SJSA1 (cell line): ENCODE measurements around the gene C4B. TPM values are rescaled to one million over a fixed set of nuclear protein-coding genes. Genes with fewer than 3 reads are reported as not detected.

Experiments
- DNase-seq, 2 experiments: peaks; one replicate each; pipeline ENCODE4 v3.0.0-alpha.2; 2015 to 2020; ENCODE audit warnings: low spot score in 2 of 2, low read depth in 1 of 2
- H3K27ac ChIP-seq: fragments of 250-450 bp; sonication (Bioruptor Pico); 2 replicates; pipeline ENCODE4 v1.5.1; 2020; ENCODE audit warnings: mild to moderate bottlenecking, moderate library complexity
- H3K27me3 ChIP-seq: fragments of 250-450 bp; sonication (Bioruptor Pico); replicated peaks from 2 replicates; pipeline ENCODE4 v1.5.1; 2020; ENCODE audit warnings: mild to moderate bottlenecking, moderate library complexity
- H3K36me3 ChIP-seq: fragments of 250-450 bp; sonication (Bioruptor Pico); 2 replicates; pipeline ENCODE4 v1.5.1; 2020; ENCODE audit warnings: mild to moderate bottlenecking
- H3K4me1 ChIP-seq: fragments of 250-450 bp; sonication (Bioruptor Pico); replicated peaks from 2 replicates; pipeline ENCODE4 v1.6.1; 2021; ENCODE audit warnings: mild to moderate bottlenecking
- H3K4me3 ChIP-seq: fragments of 250-450 bp; sonication (Bioruptor Pico); 2 replicates; pipeline ENCODE4 v1.5.1; 2020; ENCODE audit warnings: mild to moderate bottlenecking
- H3K9me3 ChIP-seq: fragments of 250-450 bp; sonication (Bioruptor Pico); replicated peaks from 2 replicates; pipeline ENCODE4 v1.5.1; 2020; ENCODE audit warnings: mild to moderate bottlenecking
- total RNA-seq: library from RNA; depleted of rRNA; stranded (reverse); fragments of >200 nt; shearing (Covaris generic); gene quantifications from 2 replicates; pipeline ENCODE4 v1.2.3, GENCODE V29; 2014; rRNA removed

C4B gene
- total RNA-seq, 1 experiment from 2014 or later, result 1.5 TPM

- no peaks in the 10 kb centered on the region for H3K9me3 ChIP-seq
- peak; percentile 88 to 98 for DNase-seq
- no peak overlapping the region for H3K4me3 ChIP-seq
- H3K27me3 ChIP-seq, result no peaks in the 10 kb centered on the region
- H3K36me3 ChIP-seq, result no peaks in the 10 kb centered on the region
- H3K4me1 ChIP-seq, result peaks cover 68% of the 10 kb centered on the region
- peak overlapping the region; percentile 66 for H3K27ac ChIP-seq
These were observed 66.8 kb downstream of the C4B start for GRCh38 chr6:32081168-32081990.

GRCh38 chr6:32082478-32082877 is 67.9 kb downstream of the C4B start:
- no peak overlapping the region for H3K4me3 ChIP-seq
- no peaks in the 10 kb centered on the region for H3K36me3 ChIP-seq
- no peak for DNase-seq
- H3K27me3 ChIP-seq, result no peaks in the 10 kb centered on the region
- no peaks in the 10 kb centered on the region for H3K9me3 ChIP-seq
- H3K4me1 ChIP-seq, result peaks cover 70% of the 10 kb centered on the region
- H3K27ac ChIP-seq, result peak overlapping the region; percentile 66

- H3K27ac ChIP-seq, result peak overlapping the region; percentile 66
- no peaks in the 10 kb centered on the region for H3K9me3 ChIP-seq
- peak; percentile 73 to 91 for DNase-seq
- H3K27me3 ChIP-seq, result 0 out of 2 replicates have a peak, but pooled peaks cover under 1% of the 10 kb centered on the region
- no peak overlapping the region for H3K4me3 ChIP-seq
- no peaks in the 10 kb centered on the region for H3K36me3 ChIP-seq
- H3K4me1 ChIP-seq, result peaks cover 70% of the 10 kb centered on the region
These were observed 68.3 kb downstream of the C4B start for GRCh38 chr6:32082935-32083334.

GRCh38 chr6:32083812-32084768 is 69.5 kb downstream of the C4B start:
- no peaks in the 10 kb centered on the region for H3K36me3 ChIP-seq
- DNase-seq, result no peak
- H3K4me1 ChIP-seq, result peaks cover 64% of the 10 kb centered on the region
- H3K4me3 ChIP-seq, result no peak overlapping the region
- H3K27ac ChIP-seq, result no peak overlapping the region
- peaks cover 11% of the 10 kb centered on the region for H3K27me3 ChIP-seq
- no peaks in the 10 kb centered on the region for H3K9me3 ChIP-seq

GRCh38 chr6:32084780-32085179 is 70.2 kb downstream of the C4B start:
- H3K27ac ChIP-seq, result no peak overlapping the region
- peaks cover 57% of the 10 kb centered on the region for H3K4me1 ChIP-seq
- peaks cover 17% of the 10 kb centered on the region for H3K27me3 ChIP-seq
- H3K9me3 ChIP-seq, result 0 out of 2 replicates have a peak, but pooled peaks cover 3% of the 10 kb centered on the region
- H3K36me3 ChIP-seq, result no peaks in the 10 kb centered on the region
- no peak overlapping the region for H3K4me3 ChIP-seq
- DNase-seq, result no peak

Other genes with a start within 250 kb of the C4B start
- not detected in 2 replicates for gene VWA7, start 237.5 kb upstream of the C4B start, total RNA-seq
- 23.1 and 39.5 TPM in 2 replicates for gene VARS1, start 219.0 kb upstream of the C4B start, total RNA-seq
- 72.6 and 89.4 TPM in 2 replicates for gene LSM2, start 207.8 kb upstream of the C4B start, total RNA-seq
- gene HSPA1L, start 199.5 kb upstream of the C4B start, total RNA-seq, result 0.78 and 0.87 TPM in 2 replicates
- 211 and 214 TPM in 2 replicates for gene HSPA1A, start 199.3 kb upstream of the C4B start, total RNA-seq
- 218 and 257 TPM in 2 replicates for gene HSPA1B, start 187.1 kb upstream of the C4B start, total RNA-seq
- 38.1 and 38.6 TPM in 2 replicates for gene NEU1, start 152.0 kb upstream of the C4B start, total RNA-seq
- gene SLC44A4, start 135.8 kb upstream of the C4B start, total RNA-seq, result not detected in 2 replicates
- gene EHMT2, start 117.1 kb upstream of the C4B start, total RNA-seq, result 33.8 and 40.4 TPM in 2 replicates
- gene ZBTB12, start 112.7 kb upstream of the C4B start, total RNA-seq, result 0.53 and 2.0 TPM in 2 replicates
- gene C2, start 87.1 kb upstream of the C4B start, total RNA-seq, result 0.47 and 0.53 TPM in 2 replicates
- 0.50 and 0.58 TPM in 2 replicates for gene CFB, start 68.7 kb upstream of the C4B start, total RNA-seq
- gene NELFE, start 55.8 kb upstream of the C4B start, total RNA-seq, result 69.4 and 134 TPM in 2 replicates
- gene SKIC2, start 55.6 kb upstream of the C4B start, total RNA-seq, result 34.5 and 35.5 TPM in 2 replicates
- 13.1 and 17.4 TPM in 2 replicates for gene DXO, start 42.7 kb upstream of the C4B start, total RNA-seq
- 0.47 and 1.4 TPM in 2 replicates for gene C4A, start 32.7 kb upstream of the C4B start, total RNA-seq
- not detected in 2 replicates for gene CYP21A2, start 23.6 kb downstream of the C4B start, total RNA-seq
- gene TNXB, start 94.5 kb downstream of the C4B start, total RNA-seq, result 0.66 TPM in 1 of 2 replicates, not detected in the other
- gene ATF6B, start 113.5 kb downstream of the C4B start, total RNA-seq, result 22.8 and 44.0 TPM in 2 replicates
- 5.7 and 10.5 TPM in 2 replicates for gene FKBPL, start 115.5 kb downstream of the C4B start, total RNA-seq
- gene PRRT1, start 137.1 kb downstream of the C4B start, total RNA-seq, result not detected in 2 replicates
- gene PPT2, start 139.3 kb downstream of the C4B start, total RNA-seq, result 10.3 and 38.2 TPM in 2 replicates
- gene EGFL8, start 149.8 kb downstream of the C4B start, total RNA-seq, result 0.19 and 3.1 TPM in 2 replicates
- gene AGPAT1, start 161.3 kb downstream of the C4B start, total RNA-seq, result 40.9 and 65.4 TPM in 2 replicates
- gene RNF5, start 163.6 kb downstream of the C4B start, total RNA-seq, result 63.6 and 67.6 TPM in 2 replicates
- gene AGER, start 169.5 kb downstream of the C4B start, total RNA-seq, result 0.76 TPM in 1 of 2 replicates, not detected in the other
- 11.8 and 13.2 TPM in 2 replicates for gene PBX2, start 175.4 kb downstream of the C4B start, total RNA-seq
- gene GPSM3, start 177.8 kb downstream of the C4B start, total RNA-seq, result 15.3 and 16.2 TPM in 2 replicates
- 1.6 and 2.0 TPM in 2 replicates for gene NOTCH4, start 209.3 kb downstream of the C4B start, total RNA-seq